ENCODE measurements around the gene EHD4.

DNA sequence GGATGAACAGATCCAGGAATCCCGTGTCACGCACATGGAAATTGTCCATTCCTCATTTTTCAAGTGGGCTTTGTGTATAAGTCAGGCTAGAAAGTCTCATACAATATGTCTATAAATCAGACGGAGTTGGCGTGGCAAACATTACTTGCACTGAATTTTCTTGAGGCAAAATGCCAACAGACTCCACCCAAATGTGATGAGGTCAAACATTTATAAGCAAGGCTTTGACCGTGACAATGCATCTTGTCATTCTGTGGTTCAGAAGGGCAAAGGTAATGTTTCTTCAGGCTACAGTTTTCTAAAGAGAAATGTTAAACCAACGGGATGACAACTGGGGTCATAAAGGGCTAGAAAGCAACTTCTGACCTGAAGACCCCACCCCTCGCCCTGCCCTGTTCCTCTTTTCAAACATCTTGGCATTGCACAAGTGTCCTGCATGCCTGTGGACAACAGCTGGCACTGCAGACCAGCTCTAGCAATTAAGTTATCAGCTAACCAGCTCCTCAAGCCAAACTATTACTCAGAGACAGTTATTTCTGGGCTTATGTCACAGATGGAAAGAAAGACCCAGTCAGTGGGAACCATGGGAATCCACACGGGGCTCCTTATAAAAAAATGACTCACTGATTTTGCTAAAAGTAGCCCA is 42.0 kb downstream of the EHD4 start:
- no peak for TF ChIP-seq POLR2A (IDR thresholded peaks at IDR 0.05)
- TF ChIP-seq, protein P1, sequence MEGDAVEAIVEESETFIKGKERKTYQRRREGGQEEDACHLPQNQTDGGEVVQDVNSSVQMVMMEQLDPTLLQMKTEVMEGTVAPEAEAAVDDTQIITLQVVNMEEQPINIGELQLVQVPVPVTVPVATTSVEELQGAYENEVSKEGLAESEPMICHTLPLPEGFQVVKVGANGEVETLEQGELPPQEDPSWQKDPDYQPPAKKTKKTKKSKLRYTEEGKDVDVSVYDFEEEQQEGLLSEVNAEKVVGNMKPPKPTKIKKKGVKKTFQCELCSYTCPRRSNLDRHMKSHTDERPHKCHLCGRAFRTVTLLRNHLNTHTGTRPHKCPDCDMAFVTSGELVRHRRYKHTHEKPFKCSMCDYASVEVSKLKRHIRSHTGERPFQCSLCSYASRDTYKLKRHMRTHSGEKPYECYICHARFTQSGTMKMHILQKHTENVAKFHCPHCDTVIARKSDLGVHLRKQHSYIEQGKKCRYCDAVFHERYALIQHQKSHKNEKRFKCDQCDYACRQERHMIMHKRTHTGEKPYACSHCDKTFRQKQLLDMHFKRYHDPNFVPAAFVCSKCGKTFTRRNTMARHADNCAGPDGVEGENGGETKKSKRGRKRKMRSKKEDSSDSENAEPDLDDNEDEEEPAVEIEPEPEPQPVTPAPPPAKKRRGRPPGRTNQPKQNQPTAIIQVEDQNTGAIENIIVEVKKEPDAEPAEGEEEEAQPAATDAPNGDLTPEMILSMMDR (IDR thresholded peaks at IDR 0.05): peak in 1 of 4 experiments; percentile 37
